Transverse colon (tissue), 4 donors: Measurements from ENCODE around the gene PERM1. TPM values are rescaled to one million over a fixed set of nuclear protein-coding genes. Genes with fewer than 3 reads are reported as not detected.
A peak's percentile ranks its signal among the peaks of the same experiment; 100 is the strongest.

Experiments
- DNase-seq: peaks from one replicate; pipeline ENCODE4 v3.0.0-alpha.2; 2019
- H3K27ac ChIP-seq, 4 donors: fragments of 200-600 bp; sonication (generic); 2 replicates each; pipeline ENCODE4 v1.5.1; 2016 to 2018; ENCODE audit warnings: inconsistent platforms in 4 of 4
- H3K27me3 ChIP-seq: fragments of 200-600 bp; sonication (generic); 2 replicates; pipeline ENCODE4 v1.5.1; 2017; ENCODE audit warnings: inconsistent platforms
- H3K36me3 ChIP-seq, 4 donors: fragments of 200-600 bp; sonication (generic); 2 replicates each; pipeline ENCODE4 v1.5.1; 2017 to 2019; ENCODE audit warnings: inconsistent platforms in 4 of 4
- H3K4me1 ChIP-seq, 4 donors: fragments of 200-600 bp; sonication (generic); 2 replicates each; pipeline ENCODE4 v1.5.1; 2017 to 2020; ENCODE audit warnings: inconsistent platforms in 4 of 4
- H3K4me3 ChIP-seq, 4 donors: fragments of 200-600 bp; sonication (generic); 1 replicate in 1 of 4; 2 replicates in 3 of 4; pipeline versions ENCODE4 v1.5.1 to v1.6.1; 2017 to 2019; ENCODE audit warnings: inconsistent platforms in 4 of 4
- H3K9me3 ChIP-seq, 2 donors: fragments of 200-600 bp; sonication (generic); 2 replicates each; pipeline ENCODE4 v1.5.1; 2017 to 2019; ENCODE audit warnings: inconsistent platforms in 2 of 2
- CTCF ChIP-seq, 5 experiments: fragments of 200-600 bp in 3 of 5; fragments of 450-650 bp in 2 of 5; sonication (generic) in 3 of 5; IDR thresholded peaks; 1 replicate in 2 of 5; 2 replicates in 3 of 5; pipeline ENCODE4 v1.5.1; 2016 to 2017; ENCODE audit warnings: antibody characterized with exemption in 5 of 5, inconsistent platforms in 3 of 5, mild to moderate bottlenecking in 2 of 5, moderate library complexity in 1 of 5
- EP300 ChIP-seq: sonication (generic); formaldehyde crosslinking; IDR thresholded peaks from one replicate; pipeline ENCODE4 v1.6.1; 2017; ENCODE audit warnings: antibody characterized with exemption, low read depth
- POLR2A ChIP-seq: fragments of 450-650 bp; IDR thresholded peaks from one replicate; pipeline ENCODE4 v1.6.1; 2016; ENCODE audit warnings: antibody characterized with exemption, mild to moderate bottlenecking, moderate library complexity
- POLR2AphosphoS5 ChIP-seq, 3 donors: sonication (generic); formaldehyde crosslinking; IDR thresholded peaks; one replicate each; pipeline ENCODE4 v1.6.1; 2016; ENCODE audit warnings: antibody characterized with exemption in 3 of 3
- WGBS, 2 donors: methylation state at CpG; one replicate each; pipeline ENCODE4 v1.1.5; 2018; ENCODE audit warnings: low coverage in 1 of 2; 5-methylcytosine and 5-hydroxymethylcytosine counted together
- in situ Hi-C, 4 donors: fragments of 200-750 bp; cut with MboI; loops; one replicate each; pipeline versions ENCODE4 v1.15.0 to v1.15.1; 2017; ENCODE audit warnings: low sequenced_read_pairs in 3 of 4, low pct_ligation_motif_present in 1 of 4, low pct_unique_long_range_greater_than_20kb in 1 of 4
- intact Hi-C: fragments of 100-400 bp; cut with DNase I; formaldehyde crosslinking; loops from one replicate; pipeline ENCODE4 v1.15.1; 2023; ENCODE audit warnings: low total_unique reads
- total RNA-seq, 4 donors: library from RNA; depleted of rRNA; stranded (reverse); fragments of >200 nt; gene quantifications; one replicate each; pipeline ENCODE4 v1.1.0, GENCODE V29; 2016

The PERM1 gene
- total RNA-seq, 4 donors from 2014 or later = 0.14 TPM; not detected in 3

GRCh38 chr1:1000357-1001056 lies 18.6 kb upstream of the PERM1 start:
- Histone ChIP-seq H3K9me3 (no peaks in the 10 kb centered on the region), H3K27ac (peak overlapping the region; percentile 92 to 95 (median 94)), H3K4me3 (peak overlapping the region; percentile 50 to 68 (median 54)), H3K27me3 (peaks cover 67% of the 10 kb centered on the region), H3K4me1 (peaks cover 20 to 53% (median 49%) of the 10 kb centered on the region in 4 donors), H3K36me3 (no peaks in the 10 kb centered on the region)
- TF ChIP-seq EP300 (peak; percentile 94), POLR2AphosphoS5 (IDR thresholded peaks at IDR 0.05) (peak; percentile 57 to 83 (median 73)), POLR2A (peak; percentile 11), CTCF (IDR thresholded peaks at IDR 0.05) (peak in 1 of 5 experiments; percentile 22)
- peak; percentile 84 for DNase-seq
- in situ Hi-C loops (no loop called here), intact Hi-C loops (no loop called here)
- 2 to 40% methylated on average over 1 to 44 of the region's 75 CpGs for WGBS, 2 donors

GRCh38 chr1:999725-1000356 lies 17.9 kb upstream of the PERM1 start, which contains the start of gene HES4:
TSS of gene HES4 (minus strand) at chr1:1000097. CDS start at chr1:999973, 124 bp downstream.
- intact Hi-C loops = no loop called here

GRCh38 chr1:998995-999724 lies 17.3 kb upstream of the PERM1 start:
- no peak for TF ChIP-seq POLR2AphosphoS5 (IDR thresholded peaks at IDR 0.05)
- Histone ChIP-seq H3K27me3 (peaks cover 67% of the 10 kb centered on the region), H3K9me3 (no peaks in the 10 kb centered on the region), H3K36me3 (no peaks in the 10 kb centered on the region), H3K4me1 (peaks cover 13 to 42% (median 39%) of the 10 kb centered on the region in 4 donors), H3K27ac (peak overlapping the region; percentile 92 to 95 (median 94)), H3K4me3 (peak overlapping the region; percentile 50 to 68 (median 60))
- 0% methylated on average over 77 of the region's 86 CpGs; no CpG with 5 or more reads in 1 of the 2 donors for WGBS, 2 donors
- intact Hi-C loops = no loop called here
- in situ Hi-C loops = no loop called here
- no peak for DNase-seq

More at GRCh38 chr1:999725-1000356, 17.9 kb upstream of the PERM1 start, which contains the start of gene HES4:
- peak; percentile 92 for DNase-seq
- TF ChIP-seq CTCF (IDR thresholded peaks at IDR 0.05) (no peak), EP300 (peak; percentile 38), POLR2AphosphoS5 (IDR thresholded peaks at IDR 0.05) (peak; percentile 53 to 74 (median 66)), POLR2A (peak; percentile 45)
- Histone ChIP-seq H3K4me3 (peak within 1 kb of the TSS; percentile 50 to 68 (median 60)), H3K36me3 (no peaks in the 10 kb centered on the region), H3K27ac (peak within 1 kb of the TSS; percentile 92 to 95 (median 94)), H3K27me3 (peaks cover 73% of the 10 kb centered on the region), H3K4me1 (peaks cover 13 to 46% (median 42%) of the 10 kb centered on the region in 4 donors), H3K9me3 (no peaks in the 10 kb centered on the region)
- in situ Hi-C loops = no loop called here
- 0% methylated on average over 66 of the region's 95 CpGs; no CpG with 5 or more reads in 1 of the 2 donors for WGBS, 2 donors

GRCh38 chr1:998745-998994 lies 16.8 kb upstream of the PERM1 start:
- H3K4me3 ChIP-seq = peak overlapping the region; percentile 50 to 68 (median 60)
- no peaks in the 10 kb centered on the region for H3K36me3 ChIP-seq
- no peak for DNase-seq
- intact Hi-C loops = no loop called here
- H3K27ac ChIP-seq = peak overlapping the region; percentile 92 to 95 (median 94)
- peaks cover 64% of the 10 kb centered on the region for H3K27me3 ChIP-seq
- H3K9me3 ChIP-seq = no peaks in the 10 kb centered on the region
- no CpG with 5 or more reads among the region's 27 CpGs for WGBS, 2 donors
- H3K4me1 ChIP-seq = peaks cover 13 to 42% (median 39%) of the 10 kb centered on the region in 4 donors
- in situ Hi-C loops = no loop called here
- TF ChIP-seq EP300 = no peak
